ENCODE measurements around the gene CRK.
"Not testable (repeated sequence)": the region's sequence is repeated elsewhere in the genome, so short reads cannot be mapped to it uniquely, and the experiment has no call there.

The CRK gene

DNA sequence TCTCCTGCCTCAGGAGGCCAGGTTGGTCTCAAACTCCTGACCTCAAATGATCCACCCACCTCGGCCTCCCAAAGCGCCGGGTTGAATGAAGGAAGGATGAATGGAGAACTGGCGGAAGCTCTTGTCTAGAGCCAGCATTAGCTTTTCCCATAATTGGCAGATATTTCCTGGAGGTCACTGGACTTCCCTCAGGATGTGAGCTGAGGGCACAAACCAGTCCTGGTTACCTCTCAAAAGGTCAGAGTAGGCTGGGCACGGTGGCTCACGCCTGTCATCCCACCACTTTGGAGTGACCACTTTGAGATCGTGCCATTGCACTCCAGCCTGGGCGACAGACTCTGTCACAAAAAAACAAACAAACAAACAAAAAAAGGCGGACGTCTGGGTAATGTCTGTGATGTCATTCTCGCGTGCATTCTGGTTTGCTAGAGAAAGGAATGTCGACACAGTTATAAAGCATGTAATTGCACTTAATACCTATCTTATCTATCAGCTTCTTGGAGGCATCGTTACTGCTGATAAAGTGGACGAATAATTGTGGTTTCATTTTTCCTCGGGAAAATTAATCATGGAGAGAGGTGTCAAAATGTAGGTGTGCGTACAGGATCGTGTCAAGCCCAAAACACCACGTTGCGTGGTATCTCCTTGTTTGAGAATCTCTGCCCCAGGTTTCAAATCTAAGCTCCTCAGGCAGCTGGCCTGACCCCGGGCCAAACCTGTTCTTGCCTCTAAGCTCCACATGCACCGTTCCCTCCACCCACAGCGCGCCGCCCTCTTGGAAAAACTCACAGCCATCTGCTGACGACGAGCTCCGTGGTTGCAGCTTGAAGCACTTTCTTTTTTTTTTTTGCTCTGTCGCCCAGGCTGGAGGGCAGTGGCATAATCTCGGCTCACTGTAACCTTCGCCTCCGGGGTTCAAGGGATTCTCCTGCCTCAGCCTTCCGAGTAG lies 6.4 kb upstream of the CRK start:
- no peak for TF ChIP-seq CTCF (IDR thresholded peaks at IDR 0.05; ENCODE audit: extremely low read depth, missing control alignments)
- no peak for DNase-seq (ENCODE audit: low spot score)

DNA sequence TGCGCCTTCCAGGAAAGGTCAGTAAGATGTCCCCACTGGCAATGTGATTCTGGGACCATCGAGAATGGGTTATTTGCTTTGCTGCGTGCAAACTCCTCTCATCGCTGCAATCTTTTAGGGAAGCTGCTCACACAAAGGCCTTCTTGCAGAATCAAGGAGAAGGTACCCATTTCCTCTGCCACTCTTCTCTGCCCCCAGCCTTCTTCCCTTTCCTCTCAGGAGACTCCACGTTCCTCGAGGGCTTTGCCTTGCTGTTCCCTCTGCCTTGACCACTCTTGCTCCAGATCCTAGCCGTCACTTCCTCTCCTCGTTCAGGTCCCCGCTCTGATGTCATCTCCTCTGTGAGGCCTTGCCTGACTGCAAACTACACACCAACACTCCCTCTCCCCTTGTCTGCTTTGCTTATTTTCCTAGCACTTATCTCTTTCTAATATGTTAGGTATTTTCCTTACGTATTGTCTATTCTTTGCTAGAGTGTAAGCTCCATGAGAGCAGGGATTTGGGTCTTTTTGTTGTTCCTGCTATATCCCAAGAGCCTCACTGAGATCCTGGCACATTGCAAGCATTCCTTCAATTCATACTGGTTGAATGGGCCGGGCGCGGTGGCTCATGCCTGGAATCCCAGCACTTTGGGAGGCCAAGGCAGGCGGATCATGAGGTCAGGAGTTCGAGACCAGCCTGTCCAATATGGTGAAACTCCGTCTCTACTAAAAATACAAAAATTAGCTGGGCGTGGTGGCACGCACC lies 5.3 kb upstream of the CRK start:
- no peak for DNase-seq (ENCODE audit: low spot score)
- no peak for TF ChIP-seq CTCF (IDR thresholded peaks at IDR 0.05; ENCODE audit: extremely low read depth, missing control alignments)

DNA sequence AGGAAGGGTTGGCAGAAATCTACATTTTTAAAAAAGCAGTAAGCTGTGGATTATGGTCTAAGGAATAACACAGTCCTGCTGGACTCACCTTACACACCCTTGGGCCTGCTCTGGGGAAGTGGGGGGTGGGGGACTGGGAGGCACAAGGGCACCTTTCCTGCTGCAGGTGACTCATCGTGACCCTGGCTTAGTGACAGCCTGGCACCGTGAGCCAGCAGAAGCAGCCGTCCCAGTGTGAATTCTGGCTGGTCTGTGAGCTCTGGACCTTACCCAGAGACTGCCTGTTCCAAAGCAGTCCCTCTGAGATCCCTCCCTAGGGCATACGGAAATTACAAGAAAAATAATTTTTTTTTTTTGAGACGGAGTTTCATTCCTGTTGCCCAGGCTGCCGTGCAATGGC lies 4.2 kb upstream of the CRK start:
- no peak for DNase-seq (ENCODE audit: low spot score)
- no peak for TF ChIP-seq CTCF (IDR thresholded peaks at IDR 0.05; ENCODE audit: extremely low read depth, missing control alignments)

DNA sequence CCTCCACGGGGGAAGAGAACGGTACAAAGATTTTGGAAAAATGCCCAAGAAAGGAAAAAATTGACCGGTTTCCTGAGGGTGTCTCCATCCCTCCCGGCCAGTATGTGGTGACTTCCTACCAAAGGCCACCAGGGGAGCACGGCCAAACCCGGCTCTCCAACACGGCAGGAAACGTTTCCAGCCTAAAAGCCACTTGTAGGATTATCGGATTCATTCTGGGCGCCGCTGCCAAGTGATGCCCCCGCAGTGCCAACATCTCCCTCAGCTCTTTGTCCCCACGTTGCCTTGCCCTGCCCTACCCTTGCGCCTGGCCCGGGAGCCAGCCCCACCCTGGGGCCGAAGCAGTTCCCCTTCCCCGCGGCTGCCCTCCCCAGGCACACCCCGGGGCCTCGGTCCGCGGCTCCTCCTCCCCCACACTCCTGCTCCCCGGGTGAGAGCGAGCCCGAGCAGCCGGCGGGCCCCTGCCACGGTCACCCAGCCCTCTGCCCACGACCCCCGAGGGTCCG lies 688 bp downstream of the CRK start:
- DNase-seq (ENCODE audit: low spot score): peak; percentile 68
- TF ChIP-seq CTCF (IDR thresholded peaks at IDR 0.05; ENCODE audit: extremely low read depth, missing control alignments): peak; percentile 26

- TF ChIP-seq CTCF (IDR thresholded peaks at IDR 0.05; ENCODE audit: extremely low read depth, missing control alignments): no peak
- no peak for DNase-seq (ENCODE audit: low spot score)
Observed at GRCh38 chr17:1454541-1454940, 1.5 kb downstream of the CRK start.

DNA sequence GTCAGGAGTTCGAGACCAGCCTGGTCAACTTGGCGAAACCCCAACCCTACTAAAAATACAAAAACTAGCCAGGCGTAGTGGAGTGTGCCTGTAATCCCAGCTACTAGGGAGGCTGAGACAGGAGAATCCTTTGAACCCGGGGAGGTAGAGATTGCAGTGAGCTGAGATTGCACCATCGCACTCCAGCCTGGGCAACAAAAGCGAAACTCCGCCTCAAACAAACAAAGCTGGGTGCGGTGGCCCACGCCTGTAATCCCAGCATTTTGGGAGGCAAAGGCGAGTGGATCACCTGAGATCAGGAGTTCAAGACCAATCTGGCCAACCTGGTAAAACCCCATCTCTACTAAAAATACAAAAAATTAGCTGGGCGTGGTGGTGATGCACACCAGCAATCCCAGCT lies 2.3 kb downstream of the CRK start:
- not testable (repeated sequence) for DNase-seq (ENCODE audit: low spot score)

DNA sequence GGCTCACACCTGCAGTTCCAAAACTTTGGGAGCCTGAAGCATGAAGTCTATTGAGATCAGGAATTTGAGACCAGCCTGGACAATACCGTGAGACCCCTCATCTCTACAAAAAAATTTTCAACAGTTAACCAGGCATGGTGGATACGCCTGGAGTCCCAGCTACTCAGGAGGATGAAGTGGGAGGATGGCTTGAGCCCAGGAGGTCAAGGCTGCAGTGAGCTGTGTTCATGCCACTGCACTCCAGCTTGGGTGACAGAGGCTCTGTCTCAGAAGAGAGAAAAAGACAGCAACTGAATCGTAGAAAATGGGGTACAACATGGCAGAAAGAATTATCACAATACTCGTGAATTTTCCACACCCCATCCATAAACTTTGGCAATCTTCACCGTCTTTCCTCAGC lies 3.2 kb downstream of the CRK start:
- no peak for TF ChIP-seq CTCF (IDR thresholded peaks at IDR 0.05; ENCODE audit: extremely low read depth, missing control alignments)
- DNase-seq (ENCODE audit: low spot score): no peak

- DNase-seq (ENCODE audit: low spot score): not testable (repeated sequence)
Observed at GRCh38 chr17:1450261-1450660, 5.8 kb downstream of the CRK start.

Measured in GM20000 (cell line).